SK-N-SH (cell line): ENCODE data around the gene PRSS3. TPM values are rescaled to one million over a fixed set of nuclear protein-coding genes. Genes with fewer than 3 reads are reported as not detected.
A peak's percentile ranks its signal among the peaks of the same experiment; 100 is the strongest.

Experiments
- CTCF ChIA-PET: fragments of 300-600, 350-600 bp; formaldehyde crosslinking; extraction: SDS; loops from one replicate; lab custom pipeline; 2021; lab: Yijun Ruan, JAX
- POLR2A ChIA-PET: fragments of 350-600 bp; sonication (Branson Sonifier 250); formaldehyde crosslinking; extraction: SDS; loops from one replicate; lab custom pipeline; 2020; ENCODE audit warnings: antibody characterized with exemption, inconsistent platforms; lab: Yijun Ruan, JAX
- DNase-seq: peaks from one replicate; pipeline ENCODE4 v3.0.0; 2012
- H2AFZ ChIP-seq: fragments of 200-600 bp; sonication (generic); 2 replicates; pipeline ENCODE4 v1.8.1; 2016; ENCODE audit warnings: antibody characterized with exemption, mild to moderate bottlenecking, low read depth
- H3F3A ChIP-seq: fragments of 200-600 bp; sonication (generic); replicated peaks from 2 replicates; pipeline ENCODE3; 2016; ENCODE audit warnings: antibody characterized with exemption, mild to moderate bottlenecking; ENCODE audit not compliant: insufficient read depth
- H3K27ac ChIP-seq, 2 experiments: fragments of 200-500 bp in 1 of 2; fragments of 200-600 bp in 1 of 2; sonication (Bioruptor generic) in 1 of 2; sonication (generic), shearing (Covaris generic) in 1 of 2; 2 replicates each; pipeline versions ENCODE4 v1.5.1 to v1.6.1; 2014 to 2016; ENCODE audit warnings: low read depth in 2 of 2, inconsistent platforms in 1 of 2, low read length in 1 of 2, mild to moderate bottlenecking in 1 of 2, mixed read lengths in 1 of 2
- H3K27me3 ChIP-seq: fragments of 200-600 bp; sonication (generic), shearing (Covaris generic); 2 replicates; pipeline ENCODE4 v1.6.1; 2016; ENCODE audit warnings: mixed run types; ENCODE audit not compliant: insufficient read depth
- H3K36me3 ChIP-seq, 2 experiments: fragments of 200-500 bp in 1 of 2; fragments of 200-600 bp in 1 of 2; sonication (Bioruptor generic) in 1 of 2; sonication (generic) in 1 of 2; replicated peaks in 1 of 2; 2 replicates each; pipeline versions ENCODE3 to v1.5.1; 2014 to 2016; ENCODE audit warnings: low read length in 1 of 2, mild to moderate bottlenecking in 1 of 2; ENCODE audit not compliant: insufficient read depth in 2 of 2, control insufficient read depth in 1 of 2
- H3K4me1 ChIP-seq, 2 experiments: fragments of 200-500 bp in 1 of 2; fragments of 200-600 bp in 1 of 2; sonication (Bioruptor generic) in 1 of 2; sonication (generic), shearing (Covaris generic) in 1 of 2; 2 replicates each; pipeline versions ENCODE4 v1.5.1 to v1.6.1; 2014 to 2016; ENCODE audit warnings: low read depth in 1 of 2, low read length in 1 of 2, mixed run types in 1 of 2; ENCODE audit not compliant: insufficient read depth in 2 of 2, control insufficient read depth in 1 of 2
- H3K4me2 ChIP-seq: fragments of 200-600 bp; sonication (generic), shearing (Covaris generic); 2 replicates; pipeline ENCODE4 v1.6.1; 2017; ENCODE audit warnings: mixed run types
- H3K4me3 ChIP-seq, 2 experiments: fragments of 200-500 bp in 1 of 2; fragments of 200-600 bp in 1 of 2; sonication (Bioruptor generic) in 1 of 2; sonication (generic), shearing (Covaris generic) in 1 of 2; 2 replicates each; pipeline versions ENCODE4 v1.5.1 to v1.8.1; 2014 to 2016; ENCODE audit warnings: low read depth in 2 of 2, inconsistent platforms in 1 of 2, low read length in 1 of 2, mild to moderate bottlenecking in 1 of 2, mixed read lengths in 1 of 2, moderate library complexity in 1 of 2
- H3K79me2 ChIP-seq: fragments of 200-600 bp; sonication (generic); 2 replicates; pipeline ENCODE4 v1.8.1; 2017; ENCODE audit warnings: mild to moderate bottlenecking; ENCODE audit not compliant: insufficient read depth
- H3K9ac ChIP-seq: fragments of 200-600 bp; sonication (generic); 2 replicates; pipeline ENCODE4 v1.6.1; 2017; ENCODE audit warnings: mixed run types
- H3K9me2 ChIP-seq: fragments of 200-600 bp; sonication (generic); 2 replicates; pipeline ENCODE4 v1.6.1; 2017; ENCODE audit warnings: mixed run types
- H3K9me3 ChIP-seq: fragments of 200-600 bp; sonication (generic); 2 replicates; pipeline ENCODE4 v1.6.1; 2017; ENCODE audit warnings: mixed run types, mild to moderate bottlenecking, moderate library complexity
- H4K20me1 ChIP-seq: fragments of 200-600 bp; sonication (generic); 2 replicates; pipeline ENCODE4 v1.6.1; 2017; ENCODE audit warnings: mild to moderate bottlenecking, mixed run types; ENCODE audit not compliant: insufficient read depth
- CTCF ChIP-seq: fragments of 200-600 bp; sonication (generic); IDR thresholded peaks from 2 replicates; pipeline ENCODE4 v1.6.1; 2017; ENCODE audit warnings: antibody characterized with exemption, mild to moderate bottlenecking, moderate library complexity
- GABPA ChIP-seq: IDR thresholded peaks from 2 replicates; pipeline ENCODE4 v1.4.0; 2012; ENCODE audit warnings: low read depth, mild to moderate bottlenecking
- GATA2 ChIP-seq: sonication (generic); formaldehyde crosslinking; IDR thresholded peaks from 2 replicates; pipeline ENCODE4 v1.5.0; 2020; ENCODE audit warnings: mild to moderate bottlenecking, missing genetic modification reagents
- MEF2A ChIP-seq: IDR thresholded peaks from 2 replicates; pipeline ENCODE4 v1.4.0; 2012; ENCODE audit warnings: low read depth, borderline replicate concordance
- MXI1 ChIP-seq: IDR thresholded peaks from 2 replicates; pipeline ENCODE4 v1.6.1; 2012; ENCODE audit warnings: mild to moderate bottlenecking, low read depth, low read length, improper control_type of control experiment
- PBX3 ChIP-seq: IDR thresholded peaks from 2 replicates; pipeline ENCODE4; 2012
- POLR2AphosphoS5 ChIP-seq: IDR thresholded peaks from 2 replicates; pipeline ENCODE4 v1.6.1; 2012; ENCODE audit warnings: low read depth, low read length
- RXRA ChIP-seq: IDR thresholded peaks from 2 replicates; pipeline ENCODE4 v1.4.0; 2012; ENCODE audit warnings: low read depth, mild to moderate bottlenecking, borderline replicate concordance
- SIN3A ChIP-seq: IDR thresholded peaks from 2 replicates; pipeline ENCODE4 v1.6.1; 2012; ENCODE audit warnings: low read depth, mild to moderate bottlenecking, low read length, moderate library complexity, borderline replicate concordance
- TAF1 ChIP-seq: IDR thresholded peaks from 2 replicates; pipeline ENCODE4 v1.6.1; 2012; ENCODE audit warnings: low read depth, mild to moderate bottlenecking, low read length, moderate library complexity, borderline replicate concordance
- TCF12 ChIP-seq: IDR thresholded peaks from 2 replicates; pipeline ENCODE4 v1.4.0; 2012
- TEAD4 ChIP-seq: IDR thresholded peaks from 2 replicates; pipeline ENCODE4 v1.4.0; 2012; ENCODE audit warnings: mild to moderate bottlenecking, borderline replicate concordance; ENCODE audit not compliant: insufficient read depth
- USF1 ChIP-seq: IDR thresholded peaks from 2 replicates; pipeline ENCODE4 v1.4.0; 2012; ENCODE audit warnings: low read depth, borderline replicate concordance
- USF2 ChIP-seq: fragments of 150-350 bp; IDR thresholded peaks from 2 replicates; pipeline ENCODE4 v1.6.1; 2017; ENCODE audit warnings: antibody characterized with exemption, low read length, low read depth, borderline replicate concordance
- YY1 ChIP-seq: IDR thresholded peaks from 2 replicates; pipeline ENCODE4 v1.4.0; 2012; ENCODE audit warnings: low read depth, mild to moderate bottlenecking
- WGBS: methylation state at CpG from one replicate; pipeline ENCODE4 v1.1.6; 2017; ENCODE audit warnings: low lambda C conversion rate; 5-methylcytosine and 5-hydroxymethylcytosine counted together
- polyA plus RNA-seq, 3 experiments: library from polyadenylated mRNA; depleted of rRNA; stranded (reverse); fragments of >200 nt; gene quantifications; 2 replicates each; pipeline ENCODE4 v1.2.3, GENCODE V29; 2012

Gene PRSS3
- polyA plus RNA-seq, 1 of the 3 experiments (the other 2 are of a cell fraction), result 4.7 TPM

GRCh38 chr9:33817327-33818166, 22.2 kb downstream of the PRSS3 start:
- peaks cover 40% of the 10 kb centered on the region for H3F3A ChIP-seq
- POLR2A ChIA-PET, result interaction anchor here (0.6 to 1.0 kb wide), 3 partner anchors 18 to 68 kb away, joined by 3 read pairs; no protein-coding TSS in a partner anchor
- H3K4me3 ChIP-seq, result peak overlapping the region; percentile 69 to 78
- DNase-seq, result peak; percentile 84
- peak overlapping the region; percentile 92 to 95 for H3K27ac ChIP-seq
- H4K20me1 ChIP-seq, result peaks cover 42% of the 10 kb centered on the region
- H3K79me2 ChIP-seq, result peaks cover 53% of the 10 kb centered on the region
- no peak for TF ChIP-seq RXRA
- TF ChIP-seq USF1, result no peak
- peak; percentile 8; the same call in 1 of the 2 replicates for TF ChIP-seq TCF12
- no peak for TF ChIP-seq TEAD4
- no peak; the same call in none of the 2 replicates for TF ChIP-seq POLR2AphosphoS5
- TF ChIP-seq TAF1, result peak; percentile 68; the same call in 1 of the 2 replicates
- peak; percentile 17; the same call in 1 of the 2 replicates for TF ChIP-seq SIN3A
- TF ChIP-seq MEF2A, result no peak
- TF ChIP-seq MXI1, result 0 out of 2 replicates have a peak, but pooled peaks have one; percentile 6
- TF ChIP-seq YY1, result peak; percentile 58; the same call in 1 of the 2 replicates
- peak; percentile 29; the same call in 1 of the 2 replicates for TF ChIP-seq GABPA
- TF ChIP-seq GATA2, result no peak
- no peak for TF ChIP-seq USF2
- TF ChIP-seq CTCF, result peak; percentile 40
- TF ChIP-seq PBX3, result no peak
- CTCF ChIA-PET, result interaction anchor here (1.0 kb wide), 1 partner anchor 11 kb away, joined by 3 read pairs; no protein-coding TSS in a partner anchor
- H3K4me2 ChIP-seq, result peak overlapping the region; percentile 73; the same call in 1 of the 2 replicates
- H3K27me3 ChIP-seq, result no peaks in the 10 kb centered on the region
- H3K9ac ChIP-seq, result peak overlapping the region; percentile 99
- H3K9me2 ChIP-seq, result no peaks in the 10 kb centered on the region
- WGBS, result 7% methylated on average over 6 of the region's 81 CpGs
- H3K4me1 ChIP-seq, result peaks cover 7 to 21% of the 10 kb centered on the region in 2 experiments; a peak in 3 of 4 replicates
- no peaks in the 10 kb centered on the region for H3K9me3 ChIP-seq
- no peak overlapping the region for H2AFZ ChIP-seq
- H3K36me3 ChIP-seq, result peaks cover 0 to 6% of the 10 kb centered on the region in 2 experiments
